Mucosa of rectum (tissue), 2 donors: ENCODE data around the gene FAM13C.

ENCODE experiments used
- H3K27ac ChIP-seq, 2 donors: one replicate each; pipeline ENCODE4 v1.7.0; 2013; ENCODE audit warnings: inconsistent platforms in 2 of 2, low read depth in 2 of 2, low read length in 2 of 2
- H3K27me3 ChIP-seq, 2 donors: one replicate each; pipeline ENCODE4 v1.7.0; 2013; ENCODE audit warnings: low read length in 2 of 2; ENCODE audit not compliant: control insufficient read depth in 2 of 2, insufficient read depth in 2 of 2
- H3K36me3 ChIP-seq, 2 donors: one replicate each; pipeline ENCODE4 v1.7.0; 2013; ENCODE audit warnings: low read length in 2 of 2; ENCODE audit not compliant: control insufficient read depth in 2 of 2, insufficient read depth in 2 of 2
- H3K4me1 ChIP-seq, 2 donors: one replicate each; pipeline ENCODE4 v1.7.0; 2013; ENCODE audit warnings: low read length in 2 of 2, mild to moderate bottlenecking in 1 of 2; ENCODE audit not compliant: control insufficient read depth in 2 of 2, insufficient read depth in 2 of 2
- H3K4me3 ChIP-seq, 2 donors: one replicate each; pipeline ENCODE4 v1.7.0; 2013; ENCODE audit warnings: low read length in 2 of 2
- H3K9ac ChIP-seq, 2 donors: one replicate each; pipeline ENCODE4 v1.7.0; 2013; ENCODE audit warnings: low read length in 2 of 2, low read depth in 1 of 2, mild to moderate bottlenecking in 1 of 2
- H3K9me3 ChIP-seq, 2 donors: one replicate each; pipeline ENCODE4 v1.7.0; 2013; ENCODE audit warnings: low read length in 2 of 2; ENCODE audit not compliant: control insufficient read depth in 2 of 2
- donor health status: healthy.
- donor health status: Normal muscosa, but diverticular disease.

FAM13C gene

DNA sequence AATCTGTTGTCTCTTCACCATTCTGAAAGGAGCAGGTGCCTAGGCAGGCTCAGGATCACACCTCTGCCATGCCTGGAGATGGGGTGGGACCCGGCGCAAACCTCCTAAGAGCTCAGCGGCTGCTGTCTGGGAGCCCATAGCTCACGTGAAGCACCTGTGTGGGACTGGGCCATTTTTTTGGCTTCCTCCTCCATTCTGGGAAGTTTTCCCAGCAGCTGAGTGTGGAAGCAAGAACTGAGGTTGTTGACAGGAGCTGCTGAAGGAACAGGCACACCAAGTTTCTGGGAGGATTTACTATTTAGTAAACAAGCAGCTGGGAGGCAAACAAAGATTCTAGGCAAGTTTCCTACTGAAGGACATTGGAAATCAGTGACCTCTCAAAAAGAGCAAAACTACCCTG lies 77.3 kb downstream of the FAM13C start:
- no peaks in the 10 kb centered on the region for H3K9me3 ChIP-seq
- H3K9ac ChIP-seq = no peak overlapping the region
- no peaks in the 10 kb centered on the region for H3K36me3 ChIP-seq
- no peaks in the 10 kb centered on the region for H3K27me3 ChIP-seq
- H3K4me1 ChIP-seq = no peaks in the 10 kb centered on the region
- no peak overlapping the region for H3K27ac ChIP-seq
- H3K4me3 ChIP-seq = no peak overlapping the region

DNA sequence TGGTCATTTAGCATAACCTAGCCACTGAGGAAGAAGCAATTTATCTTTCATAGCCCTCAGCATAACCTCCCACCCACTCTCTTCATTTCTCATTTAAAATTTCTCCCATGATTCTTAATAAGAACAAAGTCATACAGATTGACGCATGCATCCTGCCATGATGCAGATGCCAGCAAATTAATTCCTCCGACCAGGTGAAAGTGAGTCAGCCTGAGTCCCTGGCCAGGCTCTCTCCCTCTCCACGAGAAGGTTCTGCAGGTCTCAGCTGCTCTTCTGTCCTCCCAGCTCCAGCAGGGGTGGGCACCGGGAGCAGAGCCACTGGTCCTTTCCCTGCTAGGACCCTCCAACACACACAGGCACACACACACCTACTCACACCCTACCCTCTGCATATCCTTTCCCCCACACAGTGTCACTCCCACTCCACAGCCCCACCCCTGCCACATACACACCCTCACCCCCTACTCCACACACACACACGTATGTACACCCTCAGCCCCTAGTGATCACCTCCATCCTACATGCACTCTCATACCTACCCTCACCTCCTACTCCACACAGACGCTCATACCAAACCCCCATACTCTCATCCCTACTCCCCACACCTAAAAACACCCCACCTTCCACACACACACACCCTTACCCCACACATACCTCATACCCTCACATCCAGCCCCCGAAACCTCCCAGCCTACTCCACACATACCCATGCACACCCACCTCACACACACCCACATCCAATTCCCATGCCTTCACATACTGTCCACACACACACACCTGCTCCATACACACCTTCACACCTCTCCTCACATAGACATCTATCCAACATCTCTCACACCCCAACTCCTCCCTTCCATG lies 78.0 kb downstream of the FAM13C start:
- H3K4me3 ChIP-seq = no peak overlapping the region
- no peak overlapping the region for H3K27ac ChIP-seq
- H3K4me1 ChIP-seq = no peaks in the 10 kb centered on the region
- H3K9ac ChIP-seq = no peak overlapping the region
- H3K36me3 ChIP-seq = no peaks in the 10 kb centered on the region
- H3K9me3 ChIP-seq = no peaks in the 10 kb centered on the region
- H3K27me3 ChIP-seq = no peaks in the 10 kb centered on the region

DNA sequence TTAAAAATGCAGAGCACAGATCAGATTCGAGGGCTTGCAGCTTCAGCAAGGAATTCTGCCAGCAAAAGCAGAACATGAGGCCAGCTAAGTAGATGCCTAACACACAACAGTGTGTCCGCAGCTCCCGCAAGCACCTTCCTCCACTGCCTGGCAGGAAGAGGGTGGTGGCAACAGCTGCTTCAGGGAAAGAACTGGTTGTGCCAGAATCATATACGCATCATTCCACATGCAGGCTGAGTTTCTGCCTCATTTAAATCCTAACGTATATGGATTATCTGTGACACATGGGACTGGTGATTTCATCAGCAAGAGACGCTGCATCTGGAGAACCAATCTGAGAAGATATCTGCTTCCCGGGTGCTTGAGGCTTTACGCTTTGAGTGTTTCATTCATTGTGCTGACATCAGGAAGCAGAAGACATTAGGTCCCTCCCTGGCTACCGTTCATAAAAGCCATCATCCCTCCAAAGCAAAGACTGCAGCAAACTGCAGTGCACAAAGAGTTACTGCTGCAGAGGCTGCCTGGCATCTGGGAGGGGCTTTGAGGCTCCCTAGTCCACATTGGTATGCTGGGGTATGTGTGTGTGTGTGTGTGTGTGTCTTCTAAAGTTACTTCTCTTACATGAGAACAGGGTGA lies 78.8 kb downstream of the FAM13C start:
- Histone ChIP-seq H3K4me1 (no peaks in the 10 kb centered on the region), H3K9ac (no peak overlapping the region), H3K9me3 (no peaks in the 10 kb centered on the region), H3K27me3 (no peaks in the 10 kb centered on the region), H3K36me3 (no peaks in the 10 kb centered on the region), H3K27ac (no peak overlapping the region), H3K4me3 (no peak overlapping the region)

DNA sequence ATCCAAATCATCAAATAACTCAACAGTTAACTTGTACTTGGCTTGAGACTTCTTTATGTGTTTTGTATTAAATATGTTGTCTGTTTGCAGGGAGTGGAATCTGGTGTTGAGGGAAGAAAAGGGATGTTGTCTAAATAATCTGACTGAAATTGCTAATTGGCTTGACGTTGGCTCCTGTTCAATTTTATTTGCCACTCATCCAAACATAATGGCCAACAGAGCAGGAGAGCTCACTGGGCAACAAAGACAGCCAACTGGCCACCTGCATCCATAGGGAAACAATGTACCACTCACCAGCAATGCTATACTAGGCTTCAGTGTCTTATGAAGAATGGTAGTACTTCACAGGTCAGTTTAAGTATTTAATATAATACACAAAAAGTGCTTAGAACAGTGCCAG lies 80.5 kb downstream of the FAM13C start:
- Histone ChIP-seq H3K4me1 (no peaks in the 10 kb centered on the region), H3K4me3 (no peak overlapping the region), H3K9ac (no peak overlapping the region), H3K9me3 (no peaks in the 10 kb centered on the region), H3K27ac (no peak overlapping the region), H3K36me3 (no peaks in the 10 kb centered on the region), H3K27me3 (no peaks in the 10 kb centered on the region)

DNA sequence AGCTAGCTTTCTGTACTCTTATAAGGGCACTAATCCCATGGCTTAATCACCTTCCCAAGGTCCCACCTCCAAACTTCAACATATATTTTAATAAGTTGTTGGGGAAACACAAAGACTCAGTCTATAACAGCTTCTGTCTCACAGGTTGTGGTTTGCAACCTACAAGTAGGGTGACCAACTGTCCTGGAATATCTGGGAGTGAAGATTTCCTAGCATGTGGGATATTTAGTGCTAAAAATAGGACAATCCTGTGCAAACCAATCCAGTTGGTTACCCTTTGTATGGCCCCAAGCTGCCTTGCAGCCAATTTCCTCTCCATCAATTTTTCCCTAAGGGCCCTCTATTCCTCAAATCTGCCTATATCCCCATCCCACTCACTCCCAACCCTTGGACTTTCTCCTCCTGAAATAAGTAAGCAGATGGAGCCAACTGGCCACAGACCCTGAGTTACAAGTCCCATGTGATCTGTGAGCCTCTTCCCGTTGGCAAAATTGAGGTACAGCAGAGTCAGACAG lies 82.3 kb downstream of the FAM13C start:
- H3K36me3 ChIP-seq = no peaks in the 10 kb centered on the region
- no peaks in the 10 kb centered on the region for H3K4me1 ChIP-seq
- H3K27me3 ChIP-seq = no peaks in the 10 kb centered on the region
- H3K9ac ChIP-seq = no peak overlapping the region
- H3K9me3 ChIP-seq = no peaks in the 10 kb centered on the region
- no peak overlapping the region for H3K4me3 ChIP-seq
- no peak overlapping the region for H3K27ac ChIP-seq

DNA sequence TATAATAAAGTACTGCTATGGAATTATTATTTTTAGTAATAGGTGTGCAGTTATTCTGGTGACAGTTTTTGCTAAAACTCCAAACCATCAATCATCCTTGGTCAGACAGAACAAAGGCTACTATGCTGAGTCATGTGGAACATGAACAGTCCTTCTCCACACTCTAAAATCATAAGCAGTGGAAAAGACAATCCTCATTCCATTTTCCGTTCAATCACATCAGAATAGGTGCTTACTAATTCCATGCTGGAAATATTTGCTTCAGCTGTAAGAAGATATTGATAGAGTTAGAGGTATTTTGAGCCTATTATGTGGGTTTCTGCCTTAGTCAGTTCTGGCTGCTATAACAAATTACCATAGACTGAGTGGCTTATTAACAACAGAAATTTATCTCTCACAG lies 82.9 kb downstream of the FAM13C start:
- Histone ChIP-seq H3K9me3 (no peaks in the 10 kb centered on the region), H3K27ac (no peak overlapping the region), H3K4me3 (no peak overlapping the region), H3K36me3 (no peaks in the 10 kb centered on the region), H3K27me3 (no peaks in the 10 kb centered on the region), H3K4me1 (no peaks in the 10 kb centered on the region), H3K9ac (no peak overlapping the region)

DNA sequence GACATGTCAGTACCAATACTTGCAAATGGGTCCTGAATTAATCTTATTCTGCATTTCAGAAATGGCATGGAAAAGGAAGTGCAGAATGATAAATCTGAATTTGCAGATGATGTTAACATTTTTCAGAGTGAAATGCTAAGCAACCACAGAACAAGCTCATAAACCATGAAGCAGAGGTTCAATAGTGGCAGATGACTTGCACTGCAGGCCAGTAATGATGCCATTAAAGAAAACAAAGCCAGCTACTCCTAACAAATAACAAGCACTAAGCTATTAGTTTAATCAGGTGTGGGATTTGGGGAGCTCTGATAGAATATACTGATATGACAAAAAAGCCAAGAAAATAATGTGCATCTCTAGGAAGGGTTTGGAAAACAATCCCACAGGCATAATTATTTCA lies 85.4 kb downstream of the FAM13C start:
- H3K4me1 ChIP-seq = no peaks in the 10 kb centered on the region
- no peak overlapping the region for H3K9ac ChIP-seq
- H3K4me3 ChIP-seq = no peak overlapping the region
- no peak overlapping the region for H3K27ac ChIP-seq
- no peaks in the 10 kb centered on the region for H3K9me3 ChIP-seq
- H3K27me3 ChIP-seq = no peaks in the 10 kb centered on the region
- H3K36me3 ChIP-seq = no peaks in the 10 kb centered on the region

DNA sequence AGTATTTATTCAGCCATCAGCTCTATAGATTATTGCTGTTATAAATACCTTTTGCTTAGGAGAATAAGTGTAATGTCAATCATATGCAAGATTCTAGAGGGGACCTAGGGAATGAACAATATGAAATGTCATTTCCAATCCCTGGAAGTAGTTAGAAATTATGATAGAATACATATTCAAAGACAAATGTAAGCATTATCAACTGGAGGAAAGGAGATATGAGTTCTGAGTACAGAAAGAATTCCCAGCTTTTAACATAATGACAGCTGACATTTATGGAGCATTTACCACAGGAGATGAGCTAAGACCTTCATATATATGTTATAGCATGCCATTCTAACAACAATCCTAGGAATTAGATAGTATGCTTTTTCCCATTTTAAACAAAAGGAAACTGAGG lies 86.2 kb downstream of the FAM13C start:
- Histone ChIP-seq H3K4me3 (no peak overlapping the region), H3K9ac (no peak overlapping the region), H3K27ac (no peak overlapping the region), H3K9me3 (no peaks in the 10 kb centered on the region), H3K27me3 (no peaks in the 10 kb centered on the region), H3K36me3 (no peaks in the 10 kb centered on the region), H3K4me1 (no peaks in the 10 kb centered on the region)

DNA sequence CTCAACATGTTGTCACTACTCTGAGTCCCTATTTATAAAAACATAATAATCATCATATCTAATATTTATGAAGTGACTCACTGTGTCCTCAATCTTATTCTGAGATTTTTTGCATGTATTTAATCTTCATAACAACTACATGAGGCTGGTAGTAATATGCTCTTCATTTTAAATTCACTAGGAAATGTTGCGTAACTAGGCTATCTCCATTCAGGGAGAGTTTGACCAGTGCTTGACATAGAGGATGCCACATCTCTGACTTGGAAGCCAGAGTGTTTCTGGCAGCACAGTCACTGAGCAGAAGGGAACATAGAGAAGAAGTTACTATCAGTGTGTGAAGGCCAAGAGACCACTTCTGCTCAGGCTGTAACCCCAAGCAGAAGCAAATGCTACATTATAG lies 88.9 kb downstream of the FAM13C start:
- no peaks in the 10 kb centered on the region for H3K4me1 ChIP-seq
- H3K4me3 ChIP-seq = no peak overlapping the region
- H3K36me3 ChIP-seq = no peaks in the 10 kb centered on the region
- H3K27me3 ChIP-seq = no peaks in the 10 kb centered on the region
- H3K27ac ChIP-seq = no peak overlapping the region
- no peaks in the 10 kb centered on the region for H3K9me3 ChIP-seq
- no peak overlapping the region for H3K9ac ChIP-seq

DNA sequence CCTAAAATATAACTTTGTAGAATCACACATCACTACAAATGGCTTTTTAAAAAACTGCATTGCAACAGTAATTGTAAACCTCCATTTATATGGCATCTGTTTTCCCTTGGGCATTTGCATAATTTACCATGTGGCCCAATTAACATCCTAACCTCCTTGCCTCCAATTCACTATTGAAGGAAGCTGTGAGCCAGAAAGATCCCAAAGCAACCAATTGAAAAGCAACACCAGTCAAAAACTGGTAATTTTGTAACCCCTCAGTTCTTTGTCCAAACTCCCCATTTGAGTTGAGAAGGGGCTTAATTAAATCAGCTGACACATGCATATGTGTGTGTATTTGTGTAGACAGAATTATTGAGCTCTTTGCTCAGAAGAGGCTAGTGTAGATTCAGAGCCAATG lies 90.3 kb downstream of the FAM13C start:
- H3K4me1 ChIP-seq = no peaks in the 10 kb centered on the region
- no peak overlapping the region for H3K4me3 ChIP-seq
- H3K9ac ChIP-seq = no peak overlapping the region
- H3K36me3 ChIP-seq = no peaks in the 10 kb centered on the region
- no peaks in the 10 kb centered on the region for H3K9me3 ChIP-seq
- no peak overlapping the region for H3K27ac ChIP-seq
- H3K27me3 ChIP-seq = no peaks in the 10 kb centered on the region
